GM20000 (cell line): ENCODE data around the gene P2RX7.
"Not testable (repeated sequence)": the region's sequence is repeated elsewhere in the genome, so short reads cannot be mapped to it uniquely, and the experiment has no call there.

Experiments used
- DNase-seq: peaks from one replicate; pipeline ENCODE4 v3.0.0; 2012; ENCODE audit warnings: low spot score
- CTCF ChIP-seq: IDR thresholded peaks from 2 replicates; pipeline ENCODE4 v1.5.1; 2012; ENCODE audit warnings: mild to moderate bottlenecking, control low read depth; ENCODE audit errors: extremely low read depth, missing control alignments

Gene P2RX7

GRCh38 chr12:121158085-121158484 lies 25.4 kb downstream of the P2RX7 start:
- no peak for TF ChIP-seq CTCF
- no peak for DNase-seq

GRCh38 chr12:121158728-121159351 lies 26.2 kb downstream of the P2RX7 start:
- not testable (repeated sequence) for DNase-seq

- peak; percentile 56 for DNase-seq
- TF ChIP-seq CTCF = no peak
These were observed 27.0 kb downstream of the P2RX7 start for GRCh38 chr12:121159467-121160307.

- DNase-seq = no peak
These were observed 29.7 kb downstream of the P2RX7 start for GRCh38 chr12:121162384-121162783.

GRCh38 chr12:121162985-121163384 lies 30.3 kb downstream of the P2RX7 start:
- no peak for TF ChIP-seq CTCF
- no peak for DNase-seq

More at GRCh38 chr12:121162384-121162783, 29.7 kb downstream of the P2RX7 start:
- no peak for TF ChIP-seq CTCF

GRCh38 chr12:121164839-121165238 lies 32.2 kb downstream of the P2RX7 start:
- DNase-seq = not testable (repeated sequence)

GRCh38 chr12:121165316-121165715 lies 32.6 kb downstream of the P2RX7 start:
- no peak for TF ChIP-seq CTCF
- no peak for DNase-seq

- no peak for DNase-seq
- TF ChIP-seq CTCF = no peak
These were observed 33.7 kb downstream of the P2RX7 start for GRCh38 chr12:121166356-121166755.
